Measurements from ENCODE around the gene SMAD5. TPM values are rescaled to one million over a fixed set of nuclear protein-coding genes. Genes with fewer than 3 reads are reported as not detected.

Gene SMAD5
- total RNA-seq, 1 experiment from 2014 or later = 64.3 TPM

DNA sequence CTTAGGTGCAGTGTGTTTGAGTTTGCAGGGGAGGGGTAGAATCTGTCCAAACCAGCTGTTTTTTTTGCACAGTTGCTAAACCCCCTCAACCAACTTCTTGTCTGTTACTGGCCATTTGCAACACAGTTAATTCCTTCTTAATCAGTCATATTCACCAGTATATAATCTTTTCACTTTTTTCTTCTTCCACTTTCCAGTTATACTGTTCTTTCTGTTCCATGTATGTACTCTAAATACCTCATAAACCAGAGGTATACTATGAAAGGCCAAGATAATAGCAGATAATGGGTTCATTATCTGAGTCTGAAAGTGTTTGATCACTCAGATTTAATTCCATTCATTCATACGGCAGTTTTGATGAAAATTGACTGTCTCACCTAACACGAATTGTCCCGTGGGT, 11.1 kb downstream of the SMAD5 start:
- POLR2A ChIA-PET = no interaction called here
- RAD21 ChIA-PET (ENCODE audit: low non-redundant PET in 1 of 2, low total read pairs in 2 of 2, uncharacterized antibody in 2 of 2, unreplicated experiment in 2 of 2) = no interaction called here
- Histone ChIP-seq H4K20me1 (ENCODE audit: insufficient read depth) (peaks cover 42% of the 10 kb centered on the region), H3K4me2 (ENCODE audit: low read length) (no peak overlapping the region), H3K79me2 (ENCODE audit: insufficient read depth, low read length) (peaks cover 100% of the 10 kb centered on the region), H3K27me3 (ENCODE audit: insufficient read depth, low read length) (no peaks in the 10 kb centered on the region), H3K36me3 (ENCODE audit: control insufficient read depth in 1 of 2, insufficient read depth in 2 of 2, low read length in 2 of 2) (no peaks in the 10 kb centered on the region), H3K27ac (ENCODE audit: low read depth, low read length) (no peak overlapping the region), H2AFZ (ENCODE audit: low read depth, low read length, poor library complexity, severe bottlenecking) (no peak overlapping the region), H3K4me1 (ENCODE audit: control insufficient read depth in 1 of 2, insufficient read depth in 2 of 2, low read length in 2 of 2) (no peaks in the 10 kb centered on the region), H3K9me2 (ENCODE audit: insufficient read depth) (no peaks in the 10 kb centered on the region), H3K9me3 (ENCODE audit: control insufficient read depth in 1 of 2, insufficient read depth in 1 of 2, low read depth in 1 of 2, low read length in 2 of 2) (no peaks in the 10 kb centered on the region), H3K4me3 (replicated peaks in 1 of 2; ENCODE audit: low read depth in 1 of 2, low read length in 2 of 2) (no peak overlapping the region), H3K9ac (ENCODE audit: low read length) (no peak overlapping the region)
- intact Hi-C loops (cut with micrococcal nuclease) = no loop called here
- TF ChIP-seq SRF (IDR thresholded peaks at IDR 0.05; ENCODE audit: low read depth) (no peak), TCF7L2 (IDR thresholded peaks at IDR 0.05; ENCODE audit: borderline replicate concordance, extremely low read depth, insufficient read depth, insufficient read length) (no peak), CBX3 (IDR thresholded peaks at IDR 0.05; ENCODE audit: low read depth) (no peak), ZFX (IDR thresholded peaks at IDR 0.05) (no peak), EGR1 (IDR thresholded peaks at IDR 0.05; ENCODE audit: low read depth) (no peak), ELF1 (IDR thresholded peaks at IDR 0.05; ENCODE audit: borderline replicate concordance, low read depth) (no peak), SIN3A (IDR thresholded peaks at IDR 0.05; ENCODE audit: low read depth) (no peak), POLR2AphosphoS5 (IDR thresholded peaks at IDR 0.05; ENCODE audit: low read depth, low read length) (no peak), YY1 (IDR thresholded peaks at IDR 0.05; ENCODE audit: extremely low read depth, insufficient replicate concordance, low read depth, low read length) (no peak), POLR2A (IDR thresholded peaks at IDR 0.05; ENCODE audit: borderline replicate concordance, extremely low read depth, insufficient read depth, insufficient read length) (no peak), ZNF274 (IDR thresholded peaks at IDR 0.05; ENCODE audit: low read depth, low read length) (no peak), EZH2 (IDR thresholded peaks at IDR 0.05) (no peak), EZH2phosphoT487 (IDR thresholded peaks at IDR 0.05; ENCODE audit: borderline replicate concordance) (no peak), SP1 (IDR thresholded peaks at IDR 0.05; ENCODE audit: low read depth) (no peak)
- TF ChIP-seq, protein P1, sequence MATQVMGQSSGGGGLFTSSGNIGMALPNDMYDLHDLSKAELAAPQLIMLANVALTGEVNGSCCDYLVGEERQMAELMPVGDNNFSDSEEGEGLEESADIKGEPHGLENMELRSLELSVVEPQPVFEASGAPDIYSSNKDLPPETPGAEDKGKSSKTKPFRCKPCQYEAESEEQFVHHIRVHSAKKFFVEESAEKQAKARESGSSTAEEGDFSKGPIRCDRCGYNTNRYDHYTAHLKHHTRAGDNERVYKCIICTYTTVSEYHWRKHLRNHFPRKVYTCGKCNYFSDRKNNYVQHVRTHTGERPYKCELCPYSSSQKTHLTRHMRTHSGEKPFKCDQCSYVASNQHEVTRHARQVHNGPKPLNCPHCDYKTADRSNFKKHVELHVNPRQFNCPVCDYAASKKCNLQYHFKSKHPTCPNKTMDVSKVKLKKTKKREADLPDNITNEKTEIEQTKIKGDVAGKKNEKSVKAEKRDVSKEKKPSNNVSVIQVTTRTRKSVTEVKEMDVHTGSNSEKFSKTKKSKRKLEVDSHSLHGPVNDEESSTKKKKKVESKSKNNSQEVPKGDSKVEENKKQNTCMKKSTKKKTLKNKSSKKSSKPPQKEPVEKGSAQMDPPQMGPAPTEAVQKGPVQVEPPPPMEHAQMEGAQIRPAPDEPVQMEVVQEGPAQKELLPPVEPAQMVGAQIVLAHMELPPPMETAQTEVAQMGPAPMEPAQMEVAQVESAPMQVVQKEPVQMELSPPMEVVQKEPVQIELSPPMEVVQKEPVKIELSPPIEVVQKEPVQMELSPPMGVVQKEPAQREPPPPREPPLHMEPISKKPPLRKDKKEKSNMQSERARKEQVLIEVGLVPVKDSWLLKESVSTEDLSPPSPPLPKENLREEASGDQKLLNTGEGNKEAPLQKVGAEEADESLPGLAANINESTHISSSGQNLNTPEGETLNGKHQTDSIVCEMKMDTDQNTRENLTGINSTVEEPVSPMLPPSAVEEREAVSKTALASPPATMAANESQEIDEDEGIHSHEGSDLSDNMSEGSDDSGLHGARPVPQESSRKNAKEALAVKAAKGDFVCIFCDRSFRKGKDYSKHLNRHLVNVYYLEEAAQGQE (IDR thresholded peaks at IDR 0.05; ENCODE audit: low read depth) = no peak
- TF ChIP-seq, protein P2, sequence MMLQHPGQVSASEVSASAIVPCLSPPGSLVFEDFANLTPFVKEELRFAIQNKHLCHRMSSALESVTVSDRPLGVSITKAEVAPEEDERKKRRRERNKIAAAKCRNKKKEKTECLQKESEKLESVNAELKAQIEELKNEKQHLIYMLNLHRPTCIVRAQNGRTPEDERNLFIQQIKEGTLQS (IDR thresholded peaks at IDR 0.05) = no peak
- TF ChIP-seq, protein P3, sequence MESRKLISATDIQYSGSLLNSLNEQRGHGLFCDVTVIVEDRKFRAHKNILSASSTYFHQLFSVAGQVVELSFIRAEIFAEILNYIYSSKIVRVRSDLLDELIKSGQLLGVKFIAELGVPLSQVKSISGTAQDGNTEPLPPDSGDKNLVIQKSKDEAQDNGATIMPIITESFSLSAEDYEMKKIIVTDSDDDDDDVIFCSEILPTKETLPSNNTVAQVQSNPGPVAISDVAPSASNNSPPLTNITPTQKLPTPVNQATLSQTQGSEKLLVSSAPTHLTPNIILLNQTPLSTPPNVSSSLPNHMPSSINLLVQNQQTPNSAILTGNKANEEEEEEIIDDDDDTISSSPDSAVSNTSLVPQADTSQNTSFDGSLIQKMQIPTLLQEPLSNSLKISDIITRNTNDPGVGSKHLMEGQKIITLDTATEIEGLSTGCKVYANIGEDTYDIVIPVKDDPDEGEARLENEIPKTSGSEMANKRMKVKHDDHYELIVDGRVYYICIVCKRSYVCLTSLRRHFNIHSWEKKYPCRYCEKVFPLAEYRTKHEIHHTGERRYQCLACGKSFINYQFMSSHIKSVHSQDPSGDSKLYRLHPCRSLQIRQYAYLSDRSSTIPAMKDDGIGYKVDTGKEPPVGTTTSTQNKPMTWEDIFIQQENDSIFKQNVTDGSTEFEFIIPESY (IDR thresholded peaks at IDR 0.05; ENCODE audit: extremely low read depth, insufficient replicate concordance, low read length) = no peak
- TF ChIP-seq, protein P4, sequence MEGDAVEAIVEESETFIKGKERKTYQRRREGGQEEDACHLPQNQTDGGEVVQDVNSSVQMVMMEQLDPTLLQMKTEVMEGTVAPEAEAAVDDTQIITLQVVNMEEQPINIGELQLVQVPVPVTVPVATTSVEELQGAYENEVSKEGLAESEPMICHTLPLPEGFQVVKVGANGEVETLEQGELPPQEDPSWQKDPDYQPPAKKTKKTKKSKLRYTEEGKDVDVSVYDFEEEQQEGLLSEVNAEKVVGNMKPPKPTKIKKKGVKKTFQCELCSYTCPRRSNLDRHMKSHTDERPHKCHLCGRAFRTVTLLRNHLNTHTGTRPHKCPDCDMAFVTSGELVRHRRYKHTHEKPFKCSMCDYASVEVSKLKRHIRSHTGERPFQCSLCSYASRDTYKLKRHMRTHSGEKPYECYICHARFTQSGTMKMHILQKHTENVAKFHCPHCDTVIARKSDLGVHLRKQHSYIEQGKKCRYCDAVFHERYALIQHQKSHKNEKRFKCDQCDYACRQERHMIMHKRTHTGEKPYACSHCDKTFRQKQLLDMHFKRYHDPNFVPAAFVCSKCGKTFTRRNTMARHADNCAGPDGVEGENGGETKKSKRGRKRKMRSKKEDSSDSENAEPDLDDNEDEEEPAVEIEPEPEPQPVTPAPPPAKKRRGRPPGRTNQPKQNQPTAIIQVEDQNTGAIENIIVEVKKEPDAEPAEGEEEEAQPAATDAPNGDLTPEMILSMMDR (IDR thresholded peaks at IDR 0.05 in 2 of 3, conservative IDR thresholded peaks at IDR 0.05 in 1 of 3; ENCODE audit: borderline replicate concordance in 1 of 3, insufficient read depth in 1 of 3, low read depth in 2 of 3, low read length in 2 of 3) = no peak
- CTCF ChIA-PET = no interaction called here
- DNase-seq (ENCODE audit: low read depth, low spot score) = no peak
- no TSS peak for BruUV-seq (replicated peaks)
- ATAC-seq = no peak
